Neural cell (in vitro differentiated cells): ENCODE data around the gene LHX5.

Experiments used
- EZH2 ChIP-seq: fragments of 200-600, 300-800 bp; shearing (Covaris generic), sonication (generic); IDR thresholded peaks from 2 replicates; pipeline ENCODE4 v1.6.1; 2014; ENCODE audit warnings: antibody characterized with exemption, low read length, borderline replicate concordance, mild to moderate bottlenecking; ENCODE audit not compliant: insufficient read depth, poor library complexity, severe bottlenecking
- RAD21 ChIP-seq: fragments of 450-650 bp; conservative IDR thresholded peaks from 2 replicates; pipeline ENCODE4 v1.6.1; 2014; ENCODE audit warnings: antibody characterized with exemption, mild to moderate bottlenecking, moderate library complexity
- TF ChIP-seq, protein P1 (sequence below): fragments of 450-650 bp; IDR thresholded peaks from 2 replicates; pipeline ENCODE4 v1.5.1; 2014; ENCODE audit warnings: antibody characterized with exemption, mild to moderate bottlenecking, moderate library complexity; ENCODE audit not compliant: poor library complexity, severe bottlenecking
- TF ChIP-seq, protein P2 (sequence below): IDR thresholded peaks from 2 replicates; pipeline ENCODE4 v1.6.1; 2012; ENCODE audit warnings: borderline replicate concordance

DNA sequence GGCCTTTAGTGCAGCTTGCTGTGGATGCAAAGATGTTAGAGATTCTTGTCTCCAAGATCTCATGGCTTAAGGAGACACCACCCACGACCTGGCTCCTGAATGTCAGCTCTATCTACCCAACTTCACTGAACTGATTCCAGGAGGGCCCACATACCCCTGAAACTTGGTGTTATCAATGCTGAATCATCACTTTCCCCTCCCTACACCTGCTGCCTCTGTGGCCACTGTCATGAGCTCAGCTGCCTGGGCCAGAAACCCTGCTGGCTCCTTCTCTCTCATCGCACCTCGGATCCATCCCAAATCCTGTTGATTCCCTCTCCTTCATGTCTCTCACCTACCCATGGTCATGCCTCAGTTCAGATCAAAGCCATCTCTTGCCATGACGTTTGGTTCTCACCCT, 15.1 kb upstream of the LHX5 start:
- TF ChIP-seq, protein P1, sequence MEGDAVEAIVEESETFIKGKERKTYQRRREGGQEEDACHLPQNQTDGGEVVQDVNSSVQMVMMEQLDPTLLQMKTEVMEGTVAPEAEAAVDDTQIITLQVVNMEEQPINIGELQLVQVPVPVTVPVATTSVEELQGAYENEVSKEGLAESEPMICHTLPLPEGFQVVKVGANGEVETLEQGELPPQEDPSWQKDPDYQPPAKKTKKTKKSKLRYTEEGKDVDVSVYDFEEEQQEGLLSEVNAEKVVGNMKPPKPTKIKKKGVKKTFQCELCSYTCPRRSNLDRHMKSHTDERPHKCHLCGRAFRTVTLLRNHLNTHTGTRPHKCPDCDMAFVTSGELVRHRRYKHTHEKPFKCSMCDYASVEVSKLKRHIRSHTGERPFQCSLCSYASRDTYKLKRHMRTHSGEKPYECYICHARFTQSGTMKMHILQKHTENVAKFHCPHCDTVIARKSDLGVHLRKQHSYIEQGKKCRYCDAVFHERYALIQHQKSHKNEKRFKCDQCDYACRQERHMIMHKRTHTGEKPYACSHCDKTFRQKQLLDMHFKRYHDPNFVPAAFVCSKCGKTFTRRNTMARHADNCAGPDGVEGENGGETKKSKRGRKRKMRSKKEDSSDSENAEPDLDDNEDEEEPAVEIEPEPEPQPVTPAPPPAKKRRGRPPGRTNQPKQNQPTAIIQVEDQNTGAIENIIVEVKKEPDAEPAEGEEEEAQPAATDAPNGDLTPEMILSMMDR: no peak
- no peak for TF ChIP-seq RAD21
- no peak for TF ChIP-seq EZH2
- TF ChIP-seq, protein P2, sequence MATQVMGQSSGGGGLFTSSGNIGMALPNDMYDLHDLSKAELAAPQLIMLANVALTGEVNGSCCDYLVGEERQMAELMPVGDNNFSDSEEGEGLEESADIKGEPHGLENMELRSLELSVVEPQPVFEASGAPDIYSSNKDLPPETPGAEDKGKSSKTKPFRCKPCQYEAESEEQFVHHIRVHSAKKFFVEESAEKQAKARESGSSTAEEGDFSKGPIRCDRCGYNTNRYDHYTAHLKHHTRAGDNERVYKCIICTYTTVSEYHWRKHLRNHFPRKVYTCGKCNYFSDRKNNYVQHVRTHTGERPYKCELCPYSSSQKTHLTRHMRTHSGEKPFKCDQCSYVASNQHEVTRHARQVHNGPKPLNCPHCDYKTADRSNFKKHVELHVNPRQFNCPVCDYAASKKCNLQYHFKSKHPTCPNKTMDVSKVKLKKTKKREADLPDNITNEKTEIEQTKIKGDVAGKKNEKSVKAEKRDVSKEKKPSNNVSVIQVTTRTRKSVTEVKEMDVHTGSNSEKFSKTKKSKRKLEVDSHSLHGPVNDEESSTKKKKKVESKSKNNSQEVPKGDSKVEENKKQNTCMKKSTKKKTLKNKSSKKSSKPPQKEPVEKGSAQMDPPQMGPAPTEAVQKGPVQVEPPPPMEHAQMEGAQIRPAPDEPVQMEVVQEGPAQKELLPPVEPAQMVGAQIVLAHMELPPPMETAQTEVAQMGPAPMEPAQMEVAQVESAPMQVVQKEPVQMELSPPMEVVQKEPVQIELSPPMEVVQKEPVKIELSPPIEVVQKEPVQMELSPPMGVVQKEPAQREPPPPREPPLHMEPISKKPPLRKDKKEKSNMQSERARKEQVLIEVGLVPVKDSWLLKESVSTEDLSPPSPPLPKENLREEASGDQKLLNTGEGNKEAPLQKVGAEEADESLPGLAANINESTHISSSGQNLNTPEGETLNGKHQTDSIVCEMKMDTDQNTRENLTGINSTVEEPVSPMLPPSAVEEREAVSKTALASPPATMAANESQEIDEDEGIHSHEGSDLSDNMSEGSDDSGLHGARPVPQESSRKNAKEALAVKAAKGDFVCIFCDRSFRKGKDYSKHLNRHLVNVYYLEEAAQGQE: no peak
